ENCODE data around the gene AGAP1.
"Not testable (repeated sequence)": the region's sequence is repeated elsewhere in the genome, so short reads cannot be mapped to it uniquely, and the experiment has no call there.

Gene AGAP1

DNA sequence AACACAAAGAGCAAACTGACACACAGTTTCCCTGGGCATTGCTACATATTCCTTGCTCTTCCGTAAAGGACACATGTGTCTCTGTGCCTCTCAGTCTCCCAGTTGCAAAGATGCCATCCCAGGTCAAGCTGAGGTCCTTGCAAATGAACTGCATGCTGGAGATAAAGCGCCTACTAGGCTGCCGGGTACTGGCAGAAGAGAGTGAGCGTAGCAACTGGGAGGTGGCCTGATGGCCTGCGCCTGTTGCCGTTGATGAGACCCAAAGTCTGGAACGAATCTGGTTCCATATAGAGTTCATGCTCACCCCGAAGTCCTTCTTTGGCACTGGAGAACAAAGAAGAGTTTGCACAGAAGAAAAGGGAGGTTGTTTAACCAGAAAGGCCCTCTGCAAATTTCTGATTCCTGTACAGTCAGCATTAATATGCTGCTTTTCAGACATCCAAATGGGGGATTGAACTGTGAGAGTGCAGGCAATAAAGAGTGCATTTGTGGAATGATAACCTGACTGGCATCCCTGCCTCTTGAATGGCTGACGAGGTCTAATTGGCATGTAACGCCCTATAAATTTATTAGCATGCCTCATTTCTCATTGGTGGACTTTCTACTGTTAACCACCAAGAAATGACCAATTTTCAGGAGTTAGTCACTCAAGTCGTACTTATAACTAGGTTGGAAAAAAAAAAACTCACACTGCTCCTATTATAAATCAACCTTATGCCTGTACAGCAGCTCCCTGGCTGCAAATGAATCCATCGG is 595.6 kb downstream of the AGAP1 start:
- no peak overlapping the region for H3K4me3 ChIP-seq
- DNase-seq (ENCODE audit: low spot score), result no peak
- no peak for TF ChIP-seq CTCF (IDR thresholded peaks at IDR 0.05)
- no peak overlapping the region for H3K27ac ChIP-seq

DNA sequence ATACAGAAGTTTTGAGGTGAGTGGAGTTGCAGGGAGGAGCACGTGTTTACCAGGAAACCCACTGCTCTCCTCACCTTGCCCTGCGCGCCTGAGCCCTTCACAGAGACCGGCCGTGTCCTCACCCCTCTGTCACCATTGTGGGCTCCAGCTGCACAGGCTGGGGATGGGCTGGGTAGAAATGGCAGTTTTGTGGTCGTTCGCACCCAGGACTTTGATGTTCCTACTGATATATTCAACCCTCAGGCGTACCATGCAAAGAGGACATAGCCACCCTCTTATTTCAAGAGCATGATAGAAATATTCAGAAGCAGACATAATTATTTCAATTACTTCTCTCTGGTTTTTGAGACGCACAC is 596.2 kb downstream of the AGAP1 start:
- no peak overlapping the region for H3K27ac ChIP-seq
- no peak for TF ChIP-seq CTCF (IDR thresholded peaks at IDR 0.05)
- no peak overlapping the region for H3K4me3 ChIP-seq
- DNase-seq (ENCODE audit: low spot score), result no peak

- not testable (repeated sequence) for H3K27ac ChIP-seq; H3K4me3 ChIP-seq; DNase-seq (ENCODE audit: low spot score)
These were observed 597.0 kb downstream of the AGAP1 start for GRCh38 chr2:236090826-236091225.

- TF ChIP-seq CTCF (IDR thresholded peaks at IDR 0.05), result no peak
- no peak for DNase-seq (ENCODE audit: low spot score)
- no peak overlapping the region for H3K27ac ChIP-seq
These were observed 598.9 kb downstream of the AGAP1 start for GRCh38 chr2:236092714-236093113.

GRCh38 chr2:236093134-236093533 is 599.3 kb downstream of the AGAP1 start:
- H3K27ac ChIP-seq, result no peak overlapping the region
- H3K4me3 ChIP-seq, result no peak overlapping the region
- TF ChIP-seq CTCF (IDR thresholded peaks at IDR 0.05), result no peak
- DNase-seq (ENCODE audit: low spot score), result no peak

More at GRCh38 chr2:236092714-236093113, 598.9 kb downstream of the AGAP1 start:
- H3K4me3 ChIP-seq, result no peak overlapping the region

GRCh38 chr2:236095504-236095903 is 601.7 kb downstream of the AGAP1 start:
- no peak overlapping the region for H3K4me3 ChIP-seq
- no peak for DNase-seq (ENCODE audit: low spot score)
- TF ChIP-seq CTCF (IDR thresholded peaks at IDR 0.05), result no peak
- H3K27ac ChIP-seq, result no peak overlapping the region

GRCh38 chr2:236101311-236101950 is 607.6 kb downstream of the AGAP1 start:
- DNase-seq (ENCODE audit: low spot score), result no peak
- no peak for TF ChIP-seq CTCF (IDR thresholded peaks at IDR 0.05)
- Histone ChIP-seq H3K4me3 (no peak overlapping the region), H3K27ac (no peak overlapping the region)
